Measurements from ENCODE around the gene LYL1. TPM values are rescaled to one million over a fixed set of nuclear protein-coding genes. Genes with fewer than 3 reads are reported as not detected.
A peak's percentile ranks its signal among the peaks of the same experiment; 100 is the strongest.

LYL1 gene
- total and polyA plus RNA-seq, 2 of the 13 experiments (the other 11 are each of a cell fraction or from before 2014, with no cell fraction given): 0.75 to 0.92 TPM

GRCh38 chr19:13093407-13094105 lies 9.1 kb downstream of the LYL1 start (continued):
- TF ChIP-seq ZNF281 (CRISPR knock-in tag; IDR thresholded peaks at IDR 0.05; ENCODE audit: borderline replicate concordance) (peak; percentile 43; the same call in 1 of the 2 replicates), ZNF224 (CRISPR knock-in tag; IDR thresholded peaks at IDR 0.05) (no peak), ZBTB25 (CRISPR knock-in tag; IDR thresholded peaks at IDR 0.05) (0 out of 2 replicates have a peak, but pooled peaks have one; percentile 49), ZNF780A (CRISPR knock-in tag; IDR thresholded peaks at IDR 0.05) (no peak), SNAPC4 (CRISPR knock-in tag; IDR thresholded peaks at IDR 0.05) (no peak), ZNF446 (CRISPR knock-in tag; IDR thresholded peaks at IDR 0.05) (no peak), HMG20A (CRISPR knock-in tag; IDR thresholded peaks at IDR 0.05; ENCODE audit: borderline replicate concordance) (no peak), THYN1 (CRISPR knock-in tag; IDR thresholded peaks at IDR 0.05; ENCODE audit: borderline replicate concordance, low read depth) (no peak), ZNF724P (CRISPR knock-in tag; IDR thresholded peaks at IDR 0.05; ENCODE audit: borderline replicate concordance) (no peak), ZNF318 (CRISPR knock-in tag; IDR thresholded peaks at IDR 0.05) (no peak), ZNF17 (CRISPR knock-in tag; IDR thresholded peaks at IDR 0.05) (no peak)
